Loucy (cell line): ENCODE measurements around the gene LUZP2.

Source experiments
- H2AFZ ChIP-seq: fragments of 200-600 bp; sonication (generic); 2 replicates; pipeline ENCODE4 v1.6.0; 2016; ENCODE audit warnings: antibody characterized with exemption, mild to moderate bottlenecking, low read length, moderate library complexity
- H3F3A ChIP-seq: fragments of 200-600 bp; 2 replicates; pipeline ENCODE4 v1.6.0; 2016; ENCODE audit warnings: antibody characterized with exemption, low read depth, mild to moderate bottlenecking
- H3K27me3 ChIP-seq: fragments of 200-600 bp; sonication (generic); 2 replicates; pipeline ENCODE4 v1.6.1; 2014; ENCODE audit warnings: low read length, mild to moderate bottlenecking; ENCODE audit not compliant: insufficient read depth, poor library complexity, severe bottlenecking
- H3K36me3 ChIP-seq: fragments of 200-600 bp; sonication (generic); 2 replicates; pipeline ENCODE4 v1.6.1; 2016; ENCODE audit warnings: low read length; ENCODE audit not compliant: insufficient read depth
- H3K4me1 ChIP-seq: fragments of 200-600 bp; sonication (generic); 2 replicates; pipeline ENCODE4 v1.5.1; 2014; ENCODE audit warnings: low read length, mild to moderate bottlenecking; ENCODE audit not compliant: insufficient read depth, poor library complexity, severe bottlenecking
- H3K4me2 ChIP-seq: fragments of 200-600 bp; sonication (generic); 2 replicates; pipeline ENCODE4 v1.6.0; 2014; ENCODE audit warnings: antibody characterized with exemption, low read length, low read depth, mild to moderate bottlenecking; ENCODE audit not compliant: poor library complexity, severe bottlenecking
- H3K4me3 ChIP-seq: fragments of 200-600 bp; sonication (generic); 2 replicates; pipeline ENCODE4 v1.5.1; 2014; ENCODE audit warnings: low read length, mild to moderate bottlenecking, mixed read lengths; ENCODE audit not compliant: poor library complexity, severe bottlenecking
- H3K79me2 ChIP-seq: fragments of 200-600 bp; sonication (generic); 2 replicates; pipeline ENCODE4 v1.6.1; 2014; ENCODE audit warnings: low read length; ENCODE audit not compliant: insufficient read depth
- H3K9ac ChIP-seq: fragments of 200-600 bp; sonication (generic); 2 replicates; pipeline ENCODE4 v1.6.0; 2014; ENCODE audit warnings: mild to moderate bottlenecking, low read depth, low read length, moderate library complexity; ENCODE audit not compliant: poor library complexity, severe bottlenecking
- H3K9me2 ChIP-seq: fragments of 200-600 bp; sonication (generic); replicated peaks from 2 replicates; pipeline ENCODE4 v1.6.1; 2016; ENCODE audit warnings: low read depth, low read length, mixed read lengths
- H3K9me3 ChIP-seq: fragments of 200-600 bp; sonication (generic); 2 replicates; pipeline ENCODE4 v1.6.1; 2014; ENCODE audit warnings: mild to moderate bottlenecking, antibody characterized with exemption, low read length, low read depth; ENCODE audit not compliant: insufficient read depth
- H4K20me1 ChIP-seq: fragments of 200-600 bp; sonication (generic); 2 replicates; pipeline ENCODE4 v1.6.0; 2014; ENCODE audit warnings: antibody characterized with exemption, low read length, mild to moderate bottlenecking; ENCODE audit not compliant: insufficient read depth, poor library complexity, severe bottlenecking
- EZH2phosphoT487 ChIP-seq: fragments of 200-600 bp; IDR thresholded peaks from 2 replicates; pipeline ENCODE4 v1.6.1; 2018; ENCODE audit warnings: antibody characterized with exemption, mild to moderate bottlenecking, moderate library complexity, borderline replicate concordance
- TF ChIP-seq, protein P1 (sequence below): fragments of 200-600 bp; sonication (generic); conservative IDR thresholded peaks from 2 replicates; pipeline ENCODE4 v1.5.1; 2014; ENCODE audit warnings: mild to moderate bottlenecking, antibody characterized with exemption, low read length

The LUZP2 gene

DNA sequence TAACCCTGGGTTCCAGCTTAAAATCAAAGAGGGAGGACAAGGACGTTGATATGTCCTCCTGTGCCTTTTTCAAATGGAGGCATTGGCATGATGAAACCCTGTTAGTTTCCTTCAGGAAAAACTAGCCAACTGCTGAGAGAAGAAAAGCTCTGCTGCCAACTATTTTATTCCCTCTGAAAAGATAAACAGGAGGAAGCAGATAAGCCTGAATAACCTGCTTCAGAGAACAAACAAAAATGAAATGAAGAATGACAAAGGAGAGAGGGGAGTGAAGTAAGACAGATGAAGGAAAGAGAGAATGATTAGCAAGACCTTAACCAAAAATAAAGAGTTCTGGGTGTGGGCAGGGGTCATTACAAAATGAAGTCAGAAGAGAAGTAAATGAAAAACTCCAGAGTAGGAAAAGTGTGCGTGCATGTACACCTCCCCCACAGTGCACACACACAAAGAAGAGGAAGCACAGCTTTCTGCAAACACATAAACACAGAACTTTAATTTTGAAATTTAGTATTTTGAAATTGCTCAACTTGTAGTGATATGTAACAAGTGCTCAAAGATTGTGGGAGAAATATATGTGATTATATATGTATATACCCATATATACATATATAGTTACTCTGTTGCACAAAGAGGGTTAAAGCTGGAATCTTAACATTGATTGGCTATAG is 332.2 kb downstream of the LUZP2 start:
- Histone ChIP-seq H3K79me2 (no peaks in the 10 kb centered on the region), H3K9me3 (no peaks in the 10 kb centered on the region), H3K4me1 (no peaks in the 10 kb centered on the region), H2AFZ (no peak overlapping the region), H3K9me2 (no peaks in the 10 kb centered on the region), H3K27me3 (no peaks in the 10 kb centered on the region), H3K4me2 (no peak overlapping the region), H3K36me3 (no peaks in the 10 kb centered on the region), H3K4me3 (no peak overlapping the region), H3K9ac (no peak overlapping the region), H4K20me1 (no peaks in the 10 kb centered on the region), H3F3A (no peaks in the 10 kb centered on the region)
- TF ChIP-seq, protein P1, sequence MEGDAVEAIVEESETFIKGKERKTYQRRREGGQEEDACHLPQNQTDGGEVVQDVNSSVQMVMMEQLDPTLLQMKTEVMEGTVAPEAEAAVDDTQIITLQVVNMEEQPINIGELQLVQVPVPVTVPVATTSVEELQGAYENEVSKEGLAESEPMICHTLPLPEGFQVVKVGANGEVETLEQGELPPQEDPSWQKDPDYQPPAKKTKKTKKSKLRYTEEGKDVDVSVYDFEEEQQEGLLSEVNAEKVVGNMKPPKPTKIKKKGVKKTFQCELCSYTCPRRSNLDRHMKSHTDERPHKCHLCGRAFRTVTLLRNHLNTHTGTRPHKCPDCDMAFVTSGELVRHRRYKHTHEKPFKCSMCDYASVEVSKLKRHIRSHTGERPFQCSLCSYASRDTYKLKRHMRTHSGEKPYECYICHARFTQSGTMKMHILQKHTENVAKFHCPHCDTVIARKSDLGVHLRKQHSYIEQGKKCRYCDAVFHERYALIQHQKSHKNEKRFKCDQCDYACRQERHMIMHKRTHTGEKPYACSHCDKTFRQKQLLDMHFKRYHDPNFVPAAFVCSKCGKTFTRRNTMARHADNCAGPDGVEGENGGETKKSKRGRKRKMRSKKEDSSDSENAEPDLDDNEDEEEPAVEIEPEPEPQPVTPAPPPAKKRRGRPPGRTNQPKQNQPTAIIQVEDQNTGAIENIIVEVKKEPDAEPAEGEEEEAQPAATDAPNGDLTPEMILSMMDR, result no peak
- TF ChIP-seq EZH2phosphoT487, result no peak

DNA sequence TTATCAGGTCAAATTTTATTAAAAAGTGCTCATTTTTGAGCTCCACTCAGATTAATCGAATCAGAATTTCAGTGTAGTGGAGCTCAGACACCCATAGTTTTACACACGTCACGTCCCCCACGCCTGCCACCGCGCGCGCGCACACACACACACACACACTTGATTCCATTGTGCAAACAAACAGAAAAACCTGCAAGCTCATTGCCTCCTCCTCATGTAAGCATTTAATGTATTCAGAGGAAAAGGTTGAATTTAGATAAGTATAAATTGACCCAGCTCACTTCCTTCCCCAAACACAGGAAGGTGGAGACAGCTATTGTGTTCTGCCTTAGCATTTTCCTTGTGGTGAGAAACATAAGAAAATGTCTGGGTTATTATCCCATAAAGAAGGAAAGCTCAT is 336.7 kb downstream of the LUZP2 start:
- Histone ChIP-seq H3K4me1 (no peaks in the 10 kb centered on the region), H3K27me3 (no peaks in the 10 kb centered on the region), H3K9me2 (no peaks in the 10 kb centered on the region), H3K79me2 (no peaks in the 10 kb centered on the region), H3K4me3 (no peak overlapping the region), H3K36me3 (no peaks in the 10 kb centered on the region), H3F3A (no peaks in the 10 kb centered on the region), H3K9ac (no peak overlapping the region), H2AFZ (no peak overlapping the region), H4K20me1 (no peaks in the 10 kb centered on the region), H3K9me3 (no peaks in the 10 kb centered on the region), H3K4me2 (no peak overlapping the region)
- no peak for TF ChIP-seq EZH2phosphoT487
- TF ChIP-seq, protein P1, result no peak

DNA sequence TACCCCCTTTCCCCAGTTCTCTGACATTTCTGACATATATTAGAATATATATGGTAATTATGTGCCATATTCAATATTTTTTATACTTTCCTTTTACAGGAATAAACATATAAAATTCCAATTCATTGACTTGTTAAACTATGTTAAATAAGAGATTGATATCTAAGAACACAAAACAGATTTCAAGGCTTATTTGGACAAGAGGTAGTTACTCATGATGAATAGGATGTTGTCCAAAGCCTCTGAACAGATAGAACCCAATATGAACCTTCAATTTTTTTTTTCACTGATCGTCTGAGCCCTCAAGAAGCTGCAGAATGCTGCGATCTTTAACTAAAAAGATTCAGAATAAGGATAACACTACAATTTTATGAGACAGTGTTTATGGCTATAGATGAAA is 340.3 kb downstream of the LUZP2 start:
- Histone ChIP-seq H3K9me3 (no peaks in the 10 kb centered on the region), H3F3A (no peaks in the 10 kb centered on the region), H3K36me3 (no peaks in the 10 kb centered on the region), H4K20me1 (no peaks in the 10 kb centered on the region), H3K4me2 (no peak overlapping the region), H2AFZ (no peak overlapping the region), H3K27me3 (no peaks in the 10 kb centered on the region), H3K9ac (no peak overlapping the region), H3K4me1 (no peaks in the 10 kb centered on the region), H3K79me2 (no peaks in the 10 kb centered on the region), H3K9me2 (no peaks in the 10 kb centered on the region), H3K4me3 (no peak overlapping the region)
- no peak for TF ChIP-seq EZH2phosphoT487
- TF ChIP-seq, protein P1, result no peak
